Brain pericyte (primary cell): ENCODE measurements around the gene STK39.
A peak's percentile ranks its signal among the peaks of the same experiment; 100 is the strongest.
"Not testable (repeated sequence)": the region's sequence is repeated elsewhere in the genome, so short reads cannot be mapped to it uniquely, and the experiment has no call there.

Source experiments
- DNase-seq: peaks from one replicate; pipeline ENCODE4 v3.0.0-alpha.2; 2012; ENCODE audit warnings: low read depth, low spot score

The STK39 gene

GRCh38 chr2:168050377-168050776 is 197.0 kb downstream of the STK39 start:
- DNase-seq, result no peak

GRCh38 chr2:168049609-168050008 is 197.8 kb downstream of the STK39 start:
- DNase-seq, result no peak

- no peak for DNase-seq
Observed at GRCh38 chr2:168047091-168047690, 200.2 kb downstream of the STK39 start.

GRCh38 chr2:168044579-168044978 is 202.8 kb downstream of the STK39 start:
- no peak for DNase-seq

- no peak for DNase-seq
Observed at GRCh38 chr2:168044176-168044575, 203.2 kb downstream of the STK39 start.

- DNase-seq, result not testable (repeated sequence)
Observed at GRCh38 chr2:168042127-168042824, 205.1 kb downstream of the STK39 start.

- no peak for DNase-seq
Observed at GRCh38 chr2:168039881-168040280, 207.5 kb downstream of the STK39 start.

GRCh38 chr2:168037778-168038177 is 209.6 kb downstream of the STK39 start:
- no peak for DNase-seq

GRCh38 chr2:168035458-168035857 is 211.9 kb downstream of the STK39 start:
- DNase-seq, result no peak

- DNase-seq, result no peak
Observed at GRCh38 chr2:168034616-168035015, 212.8 kb downstream of the STK39 start.

GRCh38 chr2:168033966-168034365 is 213.4 kb downstream of the STK39 start:
- DNase-seq, result no peak

GRCh38 chr2:168032091-168032490 is 215.3 kb downstream of the STK39 start:
- no peak for DNase-seq

GRCh38 chr2:168030862-168031624 is 216.4 kb downstream of the STK39 start:
- DNase-seq, result peak; percentile 15

GRCh38 chr2:168029071-168029470 is 218.3 kb downstream of the STK39 start:
- no peak for DNase-seq

GRCh38 chr2:168028362-168028761 is 219.0 kb downstream of the STK39 start:
- DNase-seq, result no peak

- no peak for DNase-seq
Observed at GRCh38 chr2:168025487-168026202, 221.8 kb downstream of the STK39 start.

GRCh38 chr2:168024459-168024858 is 222.9 kb downstream of the STK39 start:
- no peak for DNase-seq

- DNase-seq, result no peak
Observed at GRCh38 chr2:168021800-168022587, 225.4 kb downstream of the STK39 start.

- DNase-seq, result no peak
Observed at GRCh38 chr2:168015274-168015953, 232.0 kb downstream of the STK39 start.

- no peak for DNase-seq
Observed at GRCh38 chr2:168009900-168010299, 237.5 kb downstream of the STK39 start.
